ENCODE measurements around the gene WNK2. TPM values are rescaled to one million over a fixed set of nuclear protein-coding genes. Genes with fewer than 3 reads are reported as not detected.

WNK2 gene
- total and polyA plus RNA-seq, 12 donors: 16.6 to 236 (median 178) TPM

DNA sequence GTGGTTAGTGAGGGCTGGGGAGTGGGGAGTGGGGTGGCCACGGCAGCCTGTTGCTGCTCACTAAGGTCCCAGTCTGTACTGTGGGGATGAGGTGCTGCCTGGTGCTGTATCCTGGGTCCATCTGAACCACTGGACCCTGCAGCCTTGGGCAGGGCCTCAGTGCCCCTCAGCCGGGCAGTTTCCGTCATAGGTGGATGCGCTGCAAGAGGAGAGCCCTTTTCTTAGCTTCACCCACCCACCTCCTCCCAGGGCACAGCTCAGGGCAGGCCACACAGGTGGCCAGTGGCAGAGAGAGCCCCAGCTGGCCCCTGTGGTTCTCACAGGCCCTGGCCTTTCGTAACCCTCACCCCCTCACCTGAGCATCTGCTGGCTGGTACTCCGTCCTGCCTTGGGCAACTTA lies 46.2 kb downstream of the WNK2 start:
- Histone ChIP-seq H3K27me3 (peaks cover 0 to 59% (median 0%) of the 10 kb centered on the region in 7 donors), H3K4me3 (no peak overlapping the region), H3K9me3 (no peaks in the 10 kb centered on the region), H3K27ac (no peak overlapping the region), H3K36me3 (no peaks in the 10 kb centered on the region), H3K4me1 (peaks cover 3 to 71% (median 27%) of the 10 kb centered on the region in 9 donors)
- DNase-seq (no peak), ATAC-seq (no peak)
- intact Hi-C loops (cut with DNase I): no loop called here
- no peak for TF ChIP-seq CTCF (IDR thresholded peaks at IDR 0.05)
- WGBS, 2 donors: 83 to 91% methylated on average over 6 of the region's 6 CpGs

GRCh38 chr9:93230601-93231000 lies 46.7 kb downstream of the WNK2 start:
- H3K9me3 ChIP-seq: no peaks in the 10 kb centered on the region
- ATAC-seq (no peak), DNase-seq (no peak)
- H3K36me3 ChIP-seq: no peaks in the 10 kb centered on the region
- no peak overlapping the region for H3K27ac ChIP-seq
- no peak for TF ChIP-seq CTCF (IDR thresholded peaks at IDR 0.05)
- H3K4me3 ChIP-seq: no peak overlapping the region
- H3K27me3 ChIP-seq: peaks cover 0 to 59% (median 0%) of the 10 kb centered on the region in 7 donors
- WGBS, 2 donors: 83% methylated on average over 15 of the region's 15 CpGs
- intact Hi-C loops (cut with DNase I): no loop called here
- peaks cover 3 to 71% (median 26%) of the 10 kb centered on the region in 9 donors for H3K4me1 ChIP-seq

GRCh38 chr9:93231121-93231694 lies 47.3 kb downstream of the WNK2 start:
- no peak overlapping the region for H3K27ac ChIP-seq
- TF ChIP-seq CTCF (IDR thresholded peaks at IDR 0.05): no peak

GRCh38 chr9:93231716-93232115 lies 47.8 kb downstream of the WNK2 start:
- H3K9me3 ChIP-seq: no peaks in the 10 kb centered on the region
- no peak overlapping the region for H3K27ac ChIP-seq
- no peak for DNase-seq
- ATAC-seq: no peak
- WGBS, 2 donors: 87 to 92% methylated on average over 10 of the region's 10 CpGs
- TF ChIP-seq CTCF (IDR thresholded peaks at IDR 0.05): no peak
- intact Hi-C loops (cut with DNase I): no loop called here
- no peak overlapping the region for H3K4me3 ChIP-seq
- no peaks in the 10 kb centered on the region for H3K36me3 ChIP-seq
- peaks cover 3 to 66% (median 20%) of the 10 kb centered on the region in 9 donors for H3K4me1 ChIP-seq
- H3K27me3 ChIP-seq: peaks cover 0 to 70% (median 0%) of the 10 kb centered on the region in 7 donors

More at GRCh38 chr9:93231121-93231694, 47.3 kb downstream of the WNK2 start:
- Histone ChIP-seq H3K36me3 (no peaks in the 10 kb centered on the region), H3K9me3 (no peaks in the 10 kb centered on the region), H3K4me3 (no peak overlapping the region), H3K27me3 (peaks cover 0 to 65% (median 0%) of the 10 kb centered on the region in 7 donors), H3K4me1 (peaks cover 3 to 70% (median 23%) of the 10 kb centered on the region in 9 donors)
- DNase-seq (peak; percentile 42 to 56), ATAC-seq (peak; percentile 14 to 73 (median 57))
- 42 to 53% methylated on average over 16 of the region's 16 CpGs for WGBS, 2 donors
- intact Hi-C loops (cut with DNase I): no loop called here

All from heart right ventricle (tissue), 16 donors.